ENCODE data around the gene RAD51B. TPM values are rescaled to one million over a fixed set of nuclear protein-coding genes. Genes with fewer than 3 reads are reported as not detected.

RAD51B gene
- total RNA-seq, 4 donors from 2014 or later: 19.6 to 39.7 (median 25.4) TPM

DNA sequence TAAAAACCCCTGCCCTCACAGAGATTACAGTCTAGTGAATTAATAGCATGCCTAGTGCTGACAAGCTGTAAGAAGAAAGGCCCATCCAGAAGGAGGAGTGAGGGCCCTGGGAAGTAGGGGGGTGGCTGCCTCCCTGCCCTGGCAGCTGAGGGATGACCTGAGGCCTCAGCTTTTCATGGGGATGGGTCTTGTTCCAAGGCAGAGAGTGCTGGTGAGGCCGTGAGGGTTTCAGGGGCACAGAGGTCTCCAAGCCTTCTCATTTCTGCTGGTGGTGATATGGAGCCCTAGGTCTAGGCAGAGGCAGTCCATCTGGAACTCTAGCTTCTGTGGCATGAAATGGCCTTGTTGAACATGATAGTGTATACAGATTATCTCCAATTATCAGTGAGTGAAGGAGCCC, 858.9 kb downstream of the RAD51B start:
- H3K9me3 ChIP-seq: no peaks in the 10 kb centered on the region

DNA sequence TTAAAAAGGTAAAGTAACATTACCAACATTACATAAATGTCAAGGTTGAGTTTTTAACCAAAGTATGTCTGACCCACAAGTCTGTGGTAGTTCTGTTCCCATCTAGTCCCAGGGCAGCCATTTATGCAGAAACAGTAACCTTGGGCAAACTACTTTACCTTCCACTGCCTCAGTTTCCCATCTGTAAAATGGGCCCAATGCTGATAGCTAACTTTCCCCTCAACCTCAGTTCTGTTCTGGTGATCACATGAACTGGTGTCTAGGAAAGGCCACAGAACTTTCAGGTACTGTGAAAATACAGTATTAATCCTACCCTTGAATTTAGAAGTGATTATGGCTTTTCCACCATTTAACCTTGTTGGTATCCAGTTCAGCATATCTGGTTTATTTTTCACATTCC, 859.7 kb downstream of the RAD51B start:
- Histone ChIP-seq H3K9me3 (no peaks in the 10 kb centered on the region), H3K4me3 (no peak overlapping the region), H3K36me3 (no peaks in the 10 kb centered on the region), H3K4me1 (peaks cover 93% of the 10 kb centered on the region), H3K27ac (peak overlapping the region; percentile 88), H3K27me3 (no peaks in the 10 kb centered on the region)
- TF ChIP-seq EP300 (IDR thresholded peaks at IDR 0.05): no peak
- no peak for TF ChIP-seq CTCF (IDR thresholded peaks at IDR 0.05)
- TF ChIP-seq POLR2A (IDR thresholded peaks at IDR 0.05): no peak
- no peak for TF ChIP-seq POLR2AphosphoS5 (IDR thresholded peaks at IDR 0.05)
- DNase-seq (ENCODE audit: low spot score in 2 of 2): no peak

More for the DNA sequence above, 858.9 kb downstream of the RAD51B start:
- H3K4me3 ChIP-seq: no peak overlapping the region
- H3K27me3 ChIP-seq: no peaks in the 10 kb centered on the region
- 82% methylated on average over 1 of the region's 1 CpG for WGBS
- H3K4me1 ChIP-seq: peaks cover 85% of the 10 kb centered on the region
- no peaks in the 10 kb centered on the region for H3K36me3 ChIP-seq
- TF ChIP-seq POLR2AphosphoS5 (IDR thresholded peaks at IDR 0.05) (no peak), CTCF (IDR thresholded peaks at IDR 0.05) (no peak), EP300 (IDR thresholded peaks at IDR 0.05) (no peak), POLR2A (IDR thresholded peaks at IDR 0.05) (no peak)
- no peak overlapping the region for H3K27ac ChIP-seq
- DNase-seq (ENCODE audit: low spot score in 2 of 2): peak in 1 of 2 donors; percentile 51

GRCh38 chr14:68679746-68680467, 860.3 kb downstream of the RAD51B start:
- TF ChIP-seq POLR2A (IDR thresholded peaks at IDR 0.05): no peak
- no peak for TF ChIP-seq CTCF (IDR thresholded peaks at IDR 0.05)
- no peak for TF ChIP-seq EP300 (IDR thresholded peaks at IDR 0.05)
- TF ChIP-seq POLR2AphosphoS5 (IDR thresholded peaks at IDR 0.05): no peak
- Histone ChIP-seq H3K9me3 (no peaks in the 10 kb centered on the region), H3K27me3 (no peaks in the 10 kb centered on the region), H3K4me1 (peaks cover 91% of the 10 kb centered on the region), H3K4me3 (no peak overlapping the region), H3K27ac (peak overlapping the region; percentile 88), H3K36me3 (no peaks in the 10 kb centered on the region)
- 64% methylated on average over 8 of the region's 8 CpGs for WGBS
- DNase-seq (ENCODE audit: low spot score in 2 of 2): peak in 1 of 2 donors; percentile 5

DNA sequence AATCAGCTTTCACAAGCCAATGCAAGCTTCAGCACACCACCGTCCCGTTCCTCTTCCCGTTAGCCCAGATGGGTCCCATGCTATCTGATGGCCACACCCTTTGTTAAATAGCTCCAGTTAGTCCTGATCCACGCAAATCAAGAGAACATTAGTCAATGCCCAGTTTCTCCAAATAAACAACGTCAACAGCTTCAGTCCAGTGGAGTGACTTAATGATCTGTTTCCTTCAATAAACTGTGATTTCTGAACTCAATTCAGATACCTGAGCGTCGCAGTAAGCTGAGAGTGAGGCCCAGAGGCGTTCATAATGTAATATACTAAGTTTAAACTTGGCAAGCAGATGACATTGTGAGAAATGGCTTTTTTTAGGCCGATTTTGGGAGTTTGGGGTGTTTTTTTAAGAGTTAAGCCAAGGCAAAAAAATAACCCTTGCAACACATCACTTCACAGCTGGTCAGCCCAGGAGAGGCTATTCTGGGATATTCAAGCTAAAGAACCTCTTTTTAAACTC, 861.0 kb downstream of the RAD51B start:
- Histone ChIP-seq H3K4me3 (no peak overlapping the region), H3K36me3 (no peaks in the 10 kb centered on the region), H3K9me3 (no peaks in the 10 kb centered on the region), H3K27ac (peak overlapping the region; percentile 88), H3K27me3 (no peaks in the 10 kb centered on the region), H3K4me1 (peaks cover 84% of the 10 kb centered on the region)
- WGBS: 37% methylated on average over 9 of the region's 9 CpGs
- DNase-seq (ENCODE audit: low spot score in 2 of 2): peak in 1 of 2 donors; percentile 81
- TF ChIP-seq POLR2AphosphoS5 (IDR thresholded peaks at IDR 0.05) (peak in 2 of 3 donors; percentile 62 to 69), CTCF (IDR thresholded peaks at IDR 0.05) (no peak)

DNA sequence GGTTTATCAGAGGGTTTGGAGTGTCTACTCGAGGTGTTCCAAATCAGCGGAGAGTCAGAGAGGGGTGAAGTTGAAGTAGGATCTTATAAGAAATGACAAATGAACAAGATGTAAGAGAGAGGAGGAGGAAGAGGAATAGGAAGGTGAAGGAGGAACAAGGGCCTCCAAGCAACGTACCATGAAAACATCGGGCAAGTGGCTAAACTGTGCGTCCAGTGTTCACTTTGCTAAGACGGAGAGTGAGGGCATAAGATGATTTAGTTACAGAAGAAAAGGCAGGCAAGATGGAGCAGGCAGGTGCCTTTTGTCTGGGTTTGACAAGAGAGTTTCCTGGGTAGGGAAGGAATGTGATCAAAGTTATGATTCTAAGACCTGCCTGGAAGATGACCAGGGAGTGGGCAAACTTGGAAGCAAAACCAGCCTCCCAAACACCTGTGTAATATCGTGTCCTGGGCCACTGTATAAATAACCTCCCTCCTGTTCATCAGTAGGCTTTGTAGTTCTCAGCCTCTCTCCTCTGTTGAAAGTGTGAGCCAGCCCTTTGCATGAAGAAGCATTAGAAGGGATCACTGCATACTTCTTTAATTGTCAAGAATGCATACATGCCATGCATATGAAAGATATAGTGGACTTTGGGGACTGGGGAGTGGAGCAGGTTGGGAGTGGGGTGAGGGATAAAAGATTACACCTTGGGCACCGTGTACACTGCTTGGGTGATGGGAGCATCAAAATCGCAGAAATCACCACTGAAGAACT, 861.9 kb downstream of the RAD51B start:
- Histone ChIP-seq H3K9me3 (no peaks in the 10 kb centered on the region), H3K36me3 (no peaks in the 10 kb centered on the region), H3K27ac (peak overlapping the region; percentile 88), H3K4me3 (no peak overlapping the region), H3K4me1 (peaks cover 76% of the 10 kb centered on the region), H3K27me3 (no peaks in the 10 kb centered on the region)
- 79% methylated on average over 9 of the region's 9 CpGs for WGBS
- TF ChIP-seq POLR2AphosphoS5 (IDR thresholded peaks at IDR 0.05) (no peak), CTCF (IDR thresholded peaks at IDR 0.05) (no peak), EP300 (IDR thresholded peaks at IDR 0.05) (no peak), POLR2A (IDR thresholded peaks at IDR 0.05) (no peak)
- peak in 1 of 2 donors; percentile 49 for DNase-seq (ENCODE audit: low spot score in 2 of 2)
